ENCODE results near the gene CEP126. TPM values are rescaled to one million over a fixed set of nuclear protein-coding genes. Genes with fewer than 3 reads are reported as not detected.

Gene CEP126
- total RNA-seq, 1 donor from 2014 or later, result 2.2 TPM

DNA sequence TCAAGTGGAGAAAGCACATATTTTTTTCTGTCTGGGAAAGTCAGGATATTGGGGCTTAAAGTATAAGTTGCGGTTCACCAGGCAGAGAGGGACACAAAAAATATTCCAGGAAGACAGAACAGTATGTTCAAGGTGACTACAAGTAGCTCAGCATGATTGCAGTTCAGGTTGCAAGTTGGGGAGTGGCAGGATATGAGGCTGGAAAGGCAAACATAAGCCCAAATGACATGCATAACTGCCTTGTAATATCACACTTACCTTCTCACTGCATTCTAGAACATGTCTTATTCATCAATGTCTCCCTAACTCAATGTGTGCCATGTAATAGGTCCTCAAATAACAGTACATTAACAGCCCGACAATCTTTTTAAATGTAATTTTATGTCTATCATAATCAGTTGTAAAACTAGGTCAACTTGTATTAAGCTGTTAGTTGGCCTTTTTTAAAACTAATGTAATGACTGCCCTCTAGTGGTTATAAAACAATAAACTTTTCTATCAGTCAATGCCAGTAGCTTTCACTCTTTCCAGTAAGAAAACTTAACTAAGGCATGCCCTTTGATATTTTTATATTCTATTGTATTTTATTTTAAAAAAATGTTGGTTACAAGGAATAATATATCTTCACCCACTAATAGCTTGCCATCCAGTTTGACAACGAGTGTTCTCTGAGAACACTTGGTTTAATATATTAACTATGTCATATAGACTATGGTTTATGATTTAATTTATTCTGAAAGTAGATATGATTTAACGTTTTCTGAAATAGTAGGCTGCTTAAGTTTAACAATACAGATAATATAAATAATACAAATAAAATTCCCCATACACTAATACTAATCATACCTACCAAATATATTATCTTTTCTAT lies 93.0 kb downstream of the CEP126 start:
- peaks cover 3% of the 10 kb centered on the region for H3K27me3 Mint-ChIP-seq (ENCODE audit: insufficient read depth, low read depth)
- H3K79me2 ChIP-seq (ENCODE audit: low read depth), result no peaks in the 10 kb centered on the region
- H3K4me3 ChIP-seq, result no peak overlapping the region
- no peaks in the 10 kb centered on the region for H3K27me3 ChIP-seq
- no peaks in the 10 kb centered on the region for H3K4me1 ChIP-seq
- peak; percentile 53 for DNase-seq (ENCODE audit: low spot score)
- no peaks in the 10 kb centered on the region for H3K4me1 Mint-ChIP-seq
- H3K4me2 ChIP-seq, result no peak overlapping the region
- H3K9me3 Mint-ChIP-seq, result no peaks in the 10 kb centered on the region
- no peaks in the 10 kb centered on the region for H3K36me3 Mint-ChIP-seq
- H4K20me1 ChIP-seq (ENCODE audit: low read depth), result no peaks in the 10 kb centered on the region
- H3K27ac Mint-ChIP-seq, result no peak overlapping the region
- H2AFZ ChIP-seq (replicated peaks), result no peak overlapping the region
- no peak overlapping the region for H3K27ac ChIP-seq
- H3K9ac ChIP-seq, result no peak overlapping the region
- no peaks in the 10 kb centered on the region for H3K9me3 ChIP-seq (ENCODE audit: low read depth)
- no peak overlapping the region for H3K4me3 Mint-ChIP-seq
- no peaks in the 10 kb centered on the region for H3F3A ChIP-seq (ENCODE audit: low read depth)
- no peaks in the 10 kb centered on the region for H3K36me3 ChIP-seq
- TF ChIP-seq, protein P1, sequence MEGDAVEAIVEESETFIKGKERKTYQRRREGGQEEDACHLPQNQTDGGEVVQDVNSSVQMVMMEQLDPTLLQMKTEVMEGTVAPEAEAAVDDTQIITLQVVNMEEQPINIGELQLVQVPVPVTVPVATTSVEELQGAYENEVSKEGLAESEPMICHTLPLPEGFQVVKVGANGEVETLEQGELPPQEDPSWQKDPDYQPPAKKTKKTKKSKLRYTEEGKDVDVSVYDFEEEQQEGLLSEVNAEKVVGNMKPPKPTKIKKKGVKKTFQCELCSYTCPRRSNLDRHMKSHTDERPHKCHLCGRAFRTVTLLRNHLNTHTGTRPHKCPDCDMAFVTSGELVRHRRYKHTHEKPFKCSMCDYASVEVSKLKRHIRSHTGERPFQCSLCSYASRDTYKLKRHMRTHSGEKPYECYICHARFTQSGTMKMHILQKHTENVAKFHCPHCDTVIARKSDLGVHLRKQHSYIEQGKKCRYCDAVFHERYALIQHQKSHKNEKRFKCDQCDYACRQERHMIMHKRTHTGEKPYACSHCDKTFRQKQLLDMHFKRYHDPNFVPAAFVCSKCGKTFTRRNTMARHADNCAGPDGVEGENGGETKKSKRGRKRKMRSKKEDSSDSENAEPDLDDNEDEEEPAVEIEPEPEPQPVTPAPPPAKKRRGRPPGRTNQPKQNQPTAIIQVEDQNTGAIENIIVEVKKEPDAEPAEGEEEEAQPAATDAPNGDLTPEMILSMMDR (IDR thresholded peaks at IDR 0.05), result peak; percentile 72
- TF ChIP-seq EZH2phosphoT487 (IDR thresholded peaks at IDR 0.05), result no peak
- TF ChIP-seq EZH2 (IDR thresholded peaks at IDR 0.05), result no peak

DNA sequence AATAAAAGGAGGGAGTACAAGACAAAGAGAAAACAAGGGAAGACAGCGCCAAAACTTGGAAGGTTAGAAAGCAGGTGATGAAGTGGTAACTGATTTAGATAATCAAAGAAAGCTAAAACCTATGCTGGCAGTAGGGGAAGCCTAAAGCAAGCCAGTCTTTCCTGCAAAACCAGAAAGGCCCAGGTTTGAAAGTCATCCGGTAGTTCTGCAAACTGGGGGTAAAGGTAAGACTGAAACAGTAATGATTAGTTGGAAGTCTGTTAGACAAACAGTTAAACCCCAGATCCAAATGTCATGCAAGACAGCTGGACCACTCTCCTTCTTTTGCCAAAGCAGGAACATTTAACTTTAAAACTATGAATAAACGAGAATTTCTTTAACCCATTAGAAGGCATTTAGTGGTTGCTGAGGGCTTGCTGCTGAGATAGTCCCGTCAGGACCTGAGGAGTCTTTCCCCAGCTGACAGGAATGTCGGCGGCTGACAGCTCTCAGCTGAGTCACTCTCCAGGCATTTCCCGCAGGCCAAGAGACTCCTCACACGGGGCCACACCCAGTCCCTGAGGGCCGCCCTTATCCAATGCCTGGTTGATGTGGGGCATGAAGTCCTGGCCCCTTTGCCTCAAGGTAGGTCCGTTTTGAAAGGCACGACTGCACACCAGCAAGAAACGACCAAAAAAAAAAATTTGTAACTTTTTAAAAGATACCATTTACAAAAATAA lies 96.1 kb downstream of the CEP126 start:
- peak; percentile 66 for DNase-seq (ENCODE audit: low spot score)

DNA sequence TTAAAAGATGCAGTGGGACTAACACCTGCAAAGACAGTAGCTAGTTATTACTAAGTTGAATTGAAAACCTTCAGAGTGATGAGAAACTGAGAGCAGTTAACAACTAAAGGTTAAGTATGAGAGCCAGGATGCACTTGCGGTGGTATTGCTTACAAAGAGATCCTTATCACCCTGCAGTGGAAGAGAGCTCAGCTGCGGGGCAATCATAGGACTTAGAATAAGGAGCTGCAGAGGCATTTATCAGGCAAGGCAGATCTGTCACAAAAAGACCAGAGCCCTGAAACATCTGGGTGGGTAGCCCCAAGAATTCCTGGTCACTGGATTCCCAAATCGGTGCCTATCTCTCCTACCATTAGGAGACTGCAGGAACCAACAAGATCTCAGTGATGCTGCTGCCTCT lies 98.1 kb downstream of the CEP126 start:
- Histone ChIP-seq H3F3A (ENCODE audit: low read depth) (no peaks in the 10 kb centered on the region), H3K36me3 (no peaks in the 10 kb centered on the region), H3K4me3 (no peak overlapping the region), H3K9me3 (ENCODE audit: low read depth) (no peaks in the 10 kb centered on the region), H2AFZ (replicated peaks) (no peak overlapping the region), H4K20me1 (ENCODE audit: low read depth) (no peaks in the 10 kb centered on the region), H3K27ac (no peak overlapping the region), H3K4me2 (no peak overlapping the region), H3K4me1 (no peaks in the 10 kb centered on the region), H3K79me2 (ENCODE audit: low read depth) (no peaks in the 10 kb centered on the region), H3K27me3 (no peaks in the 10 kb centered on the region), H3K9ac (no peak overlapping the region)
- no peak overlapping the region for H3K27ac Mint-ChIP-seq
- H3K27me3 Mint-ChIP-seq (ENCODE audit: insufficient read depth, low read depth), result peaks cover 3% of the 10 kb centered on the region
- no peaks in the 10 kb centered on the region for H3K36me3 Mint-ChIP-seq
- no peak for TF ChIP-seq EZH2 (IDR thresholded peaks at IDR 0.05)
- TF ChIP-seq EZH2phosphoT487 (IDR thresholded peaks at IDR 0.05), result no peak
- TF ChIP-seq, protein P1 (IDR thresholded peaks at IDR 0.05), result no peak
- no peaks in the 10 kb centered on the region for H3K9me3 Mint-ChIP-seq
- no peaks in the 10 kb centered on the region for H3K4me1 Mint-ChIP-seq
- no peak for DNase-seq (ENCODE audit: low spot score)
- H3K4me3 Mint-ChIP-seq, result no peak overlapping the region

More for the DNA sequence above, 96.1 kb downstream of the CEP126 start:
- Histone ChIP-seq H3K27ac (no peak overlapping the region), H3K4me1 (no peaks in the 10 kb centered on the region), H3K9ac (no peak overlapping the region), H3K4me2 (no peak overlapping the region), H3K9me3 (ENCODE audit: low read depth) (no peaks in the 10 kb centered on the region), H2AFZ (replicated peaks) (no peak overlapping the region), H3K4me3 (no peak overlapping the region), H3K79me2 (ENCODE audit: low read depth) (no peaks in the 10 kb centered on the region), H3K27me3 (no peaks in the 10 kb centered on the region), H3F3A (ENCODE audit: low read depth) (no peaks in the 10 kb centered on the region), H4K20me1 (ENCODE audit: low read depth) (no peaks in the 10 kb centered on the region), H3K36me3 (no peaks in the 10 kb centered on the region)
- H3K4me3 Mint-ChIP-seq, result no peak overlapping the region
- no peaks in the 10 kb centered on the region for H3K9me3 Mint-ChIP-seq
- H3K36me3 Mint-ChIP-seq, result no peaks in the 10 kb centered on the region
- H3K4me1 Mint-ChIP-seq, result no peaks in the 10 kb centered on the region
- H3K27ac Mint-ChIP-seq, result no peak overlapping the region
- H3K27me3 Mint-ChIP-seq (ENCODE audit: insufficient read depth, low read depth), result peaks cover 3% of the 10 kb centered on the region
- no peak for TF ChIP-seq EZH2 (IDR thresholded peaks at IDR 0.05)
- TF ChIP-seq, protein P1 (IDR thresholded peaks at IDR 0.05), result no peak
- TF ChIP-seq EZH2phosphoT487 (IDR thresholded peaks at IDR 0.05), result no peak

Measured in neural progenitor cell (in vitro differentiated cells).